Measurements from ENCODE around the gene TSR3. TPM values are rescaled to one million over a fixed set of nuclear protein-coding genes. Genes with fewer than 3 reads are reported as not detected.

Gene TSR3
- total and polyA plus RNA-seq, 2 experiments from 2014 or later: 105 to 110 TPM

DNA sequence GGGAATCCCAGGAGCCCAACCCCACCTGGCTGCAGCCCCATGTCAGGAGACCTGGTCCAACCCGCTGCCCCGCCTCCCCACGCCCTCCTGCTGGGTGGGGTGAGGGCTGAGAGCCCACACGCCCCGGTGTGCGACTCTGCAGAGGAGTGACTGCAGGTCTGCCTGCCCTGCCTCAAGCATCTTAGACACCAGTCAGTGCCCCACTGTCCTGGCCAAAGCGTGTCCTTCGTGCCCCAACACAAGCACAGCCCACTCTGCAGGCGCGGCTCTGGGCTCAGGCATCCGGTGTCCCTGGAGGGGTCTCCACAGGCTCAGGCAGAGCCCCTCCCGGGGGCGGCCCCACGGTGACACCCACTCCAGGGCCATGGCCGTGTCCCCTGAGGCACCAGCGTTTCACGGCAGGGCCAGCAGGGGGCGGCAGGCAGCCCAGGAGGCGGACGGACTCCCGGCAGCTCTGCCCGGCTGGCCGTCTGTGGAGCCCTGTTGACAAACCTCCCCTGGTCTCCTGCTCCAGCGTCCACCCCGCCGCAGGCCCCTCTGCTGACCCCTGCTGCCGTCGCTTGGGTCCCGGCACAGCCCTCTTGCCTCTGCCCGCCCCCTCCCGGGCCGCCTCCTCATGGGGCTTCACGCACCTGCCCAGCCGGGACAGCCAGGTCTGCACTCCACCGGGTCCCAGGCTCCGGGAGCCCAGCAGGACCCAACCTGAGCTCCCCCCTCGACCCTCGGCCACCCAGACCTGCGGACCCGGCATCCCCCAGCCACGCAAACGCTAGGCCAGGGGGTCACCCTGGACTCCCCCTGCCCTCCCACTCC lies 50.8 kb downstream of the TSR3 start:
- Histone ChIP-seq H2AFZ (0 out of 2 replicates have a peak overlapping the region, but pooled peaks have one; percentile 53), H3K4me1 (ENCODE audit: insufficient read depth) (no peaks in the 10 kb centered on the region), H3K79me2 (ENCODE audit: insufficient read depth) (no peaks in the 10 kb centered on the region), H3K4me2 (ENCODE audit: unreplicated experiment) (peak overlapping the region; percentile 24), H3K4me3 (no peak overlapping the region), H3K9me2 (ENCODE audit: insufficient read depth) (no peaks in the 10 kb centered on the region), H4K20me1 (ENCODE audit: insufficient read depth) (no peaks in the 10 kb centered on the region), H3K9me3 (ENCODE audit: low read depth) (no peaks in the 10 kb centered on the region), H3K27ac (no peak overlapping the region), H3K9ac (no peak overlapping the region), H3K27me3 (replicated peaks; ENCODE audit: insufficient read depth) (peaks cover 7% of the 10 kb centered on the region; the same call in 1 of the 2 replicates), H3K36me3 (ENCODE audit: low read depth) (no peaks in the 10 kb centered on the region), H3F3A (ENCODE audit: insufficient read depth) (no peaks in the 10 kb centered on the region)
- TF ChIP-seq EZH2phosphoT487 (IDR thresholded peaks at IDR 0.05; ENCODE audit: insufficient read depth, low read depth): no peak
- 15 to 16% methylated on average over 30 to 34 of the region's 42 CpGs for WGBS, 2 experiments (ENCODE audit: low coverage in 1 of 2, low lambda C conversion rate in 2 of 2, missing lambda C conversion rate in 2 of 2)
- in situ Hi-C loops (cut with MboI): no loop called here
- DNase-seq: peak; percentile 78

- H3K9ac ChIP-seq: no peak overlapping the region
- no peaks in the 10 kb centered on the region for H3K79me2 ChIP-seq (ENCODE audit: insufficient read depth)
- H3K36me3 ChIP-seq (ENCODE audit: low read depth): no peaks in the 10 kb centered on the region
- no peak for DNase-seq
- no peaks in the 10 kb centered on the region for H3K4me1 ChIP-seq (ENCODE audit: insufficient read depth)
- peaks cover 13% of the 10 kb centered on the region; the same call in 1 of the 2 replicates for H3K27me3 ChIP-seq (replicated peaks; ENCODE audit: insufficient read depth)
- no peak overlapping the region for H3K4me2 ChIP-seq (ENCODE audit: unreplicated experiment)
- H3K9me2 ChIP-seq (ENCODE audit: insufficient read depth): no peaks in the 10 kb centered on the region
- TF ChIP-seq EZH2phosphoT487 (IDR thresholded peaks at IDR 0.05; ENCODE audit: insufficient read depth, low read depth): no peak
- no peak for TF ChIP-seq EZH2 (IDR thresholded peaks at IDR 0.05; ENCODE audit: insufficient read depth, poor library complexity, severe bottlenecking)
- H2AFZ ChIP-seq: no peak overlapping the region
- no peaks in the 10 kb centered on the region for H3F3A ChIP-seq (ENCODE audit: insufficient read depth)
- in situ Hi-C loops (cut with MboI): no loop called here
- H3K9me3 ChIP-seq (ENCODE audit: low read depth): no peaks in the 10 kb centered on the region
- no peak overlapping the region for H3K27ac ChIP-seq
- no peaks in the 10 kb centered on the region for H4K20me1 ChIP-seq (ENCODE audit: insufficient read depth)
- 80 to 81% methylated on average over 12 of the region's 12 CpGs for WGBS, 2 experiments (ENCODE audit: low coverage in 1 of 2, low lambda C conversion rate in 2 of 2, missing lambda C conversion rate in 2 of 2)
- H3K4me3 ChIP-seq: no peak overlapping the region
Measured at GRCh38 chr16:1299868-1300203, 51.8 kb downstream of the TSR3 start.

Other genes starting within 250 kb of the TSR3 start
- 0.11 TPM in 1 of 2 replicates, not detected in the other for gene CACNA1H, start 198.8 kb downstream of the TSR3 start, total RNA-seq (2014; rRNA removed; shearing (Covaris generic))
- gene CACNA1H, start 198.8 kb downstream of the TSR3 start, polyA plus RNA-seq (2016; fragmentation: Nextera tagmentation; extraction: Ambion mirVana): not detected in 2 replicates
- not detected in 2 replicates for gene TPSG1, start 126.6 kb downstream of the TSR3 start, total RNA-seq (2014; rRNA removed; shearing (Covaris generic))
- not detected in 2 replicates for gene TPSG1, start 126.6 kb downstream of the TSR3 start, polyA plus RNA-seq (2016; fragmentation: Nextera tagmentation; extraction: Ambion mirVana)
- not detected in 2 replicates for gene TPSB2, start 121.7 kb downstream of the TSR3 start, total RNA-seq (2014; rRNA removed; shearing (Covaris generic))
- not detected in 2 replicates for gene TPSB2, start 121.7 kb downstream of the TSR3 start, polyA plus RNA-seq (2016; fragmentation: Nextera tagmentation; extraction: Ambion mirVana)
- gene TPSAB1, start 111.2 kb downstream of the TSR3 start, total RNA-seq (2014; rRNA removed; shearing (Covaris generic)): not detected in 2 replicates
- not detected in 2 replicates for gene TPSAB1, start 111.2 kb downstream of the TSR3 start, polyA plus RNA-seq (2016; fragmentation: Nextera tagmentation; extraction: Ambion mirVana)
- gene TPSD1, start 95.8 kb downstream of the TSR3 start, total RNA-seq (2014; rRNA removed; shearing (Covaris generic)): not detected in 2 replicates
- not detected in 2 replicates for gene TPSD1, start 95.8 kb downstream of the TSR3 start, polyA plus RNA-seq (2016; fragmentation: Nextera tagmentation; extraction: Ambion mirVana)
- gene UBE2I, start 42.2 kb downstream of the TSR3 start, total RNA-seq (2014; rRNA removed; shearing (Covaris generic)): 46.5 and 77.7 TPM in 2 replicates
- gene UBE2I, start 42.2 kb downstream of the TSR3 start, polyA plus RNA-seq (2016; fragmentation: Nextera tagmentation; extraction: Ambion mirVana): 133 and 134 TPM in 2 replicates
- gene BAIAP3, start 18.2 kb downstream of the TSR3 start, total RNA-seq (2014; rRNA removed; shearing (Covaris generic)): 0.13 and 0.86 TPM in 2 replicates
- gene BAIAP3, start 18.2 kb downstream of the TSR3 start, polyA plus RNA-seq (2016; fragmentation: Nextera tagmentation; extraction: Ambion mirVana): 0.23 and 0.24 TPM in 2 replicates
- 52.4 and 85.8 TPM in 2 replicates for gene GNPTG, start 53 bp upstream of the TSR3 start, total RNA-seq (2014; rRNA removed; shearing (Covaris generic))
- 99.9 and 109 TPM in 2 replicates for gene GNPTG, start 53 bp upstream of the TSR3 start, polyA plus RNA-seq (2016; fragmentation: Nextera tagmentation; extraction: Ambion mirVana)
- gene UNKL, start 62.8 kb upstream of the TSR3 start, total RNA-seq (2014; rRNA removed; shearing (Covaris generic)): 13.0 and 15.3 TPM in 2 replicates
- gene UNKL, start 62.8 kb upstream of the TSR3 start, polyA plus RNA-seq (2016; fragmentation: Nextera tagmentation; extraction: Ambion mirVana): 6.1 and 8.2 TPM in 2 replicates
- 11.3 and 19.5 TPM in 2 replicates for gene UQCC4, start 68.9 kb upstream of the TSR3 start, total RNA-seq (2014; rRNA removed; shearing (Covaris generic))
- gene UQCC4, start 68.9 kb upstream of the TSR3 start, polyA plus RNA-seq (2016; fragmentation: Nextera tagmentation; extraction: Ambion mirVana): 26.0 and 27.1 TPM in 2 replicates
- gene PERCC1, start 79.2 kb upstream of the TSR3 start, total RNA-seq (2014; rRNA removed; shearing (Covaris generic)): not detected in 2 replicates
- not detected in 2 replicates for gene PERCC1, start 79.2 kb upstream of the TSR3 start, polyA plus RNA-seq (2016; fragmentation: Nextera tagmentation; extraction: Ambion mirVana)
- not detected in 2 replicates for gene CCDC154, start 92.7 kb upstream of the TSR3 start, total RNA-seq (2014; rRNA removed; shearing (Covaris generic))
- 0.09 and 0.18 TPM in 2 replicates for gene CCDC154, start 92.7 kb upstream of the TSR3 start, polyA plus RNA-seq (2016; fragmentation: Nextera tagmentation; extraction: Ambion mirVana)
- 37.3 and 39.3 TPM in 2 replicates for gene CLCN7, start 123.2 kb upstream of the TSR3 start, total RNA-seq (2014; rRNA removed; shearing (Covaris generic))
- 31.7 and 33.6 TPM in 2 replicates for gene CLCN7, start 123.2 kb upstream of the TSR3 start, polyA plus RNA-seq (2016; fragmentation: Nextera tagmentation; extraction: Ambion mirVana)
- gene PTX4, start 137.1 kb upstream of the TSR3 start, total RNA-seq (2014; rRNA removed; shearing (Covaris generic)): not detected in 2 replicates
- gene PTX4, start 137.1 kb upstream of the TSR3 start, polyA plus RNA-seq (2016; fragmentation: Nextera tagmentation; extraction: Ambion mirVana): 0.18 TPM in 1 of 2 replicates, not detected in the other
- gene TELO2, start 141.5 kb upstream of the TSR3 start, total RNA-seq (2014; rRNA removed; shearing (Covaris generic)): 24.7 and 29.3 TPM in 2 replicates
- 28.5 and 30.5 TPM in 2 replicates for gene TELO2, start 141.5 kb upstream of the TSR3 start, polyA plus RNA-seq (2016; fragmentation: Nextera tagmentation; extraction: Ambion mirVana)
- 40.0 and 43.1 TPM in 2 replicates for gene TMEM204, start 181.8 kb upstream of the TSR3 start, total RNA-seq (2014; rRNA removed; shearing (Covaris generic))
- 26.0 and 28.6 TPM in 2 replicates for gene TMEM204, start 181.8 kb upstream of the TSR3 start, polyA plus RNA-seq (2016; fragmentation: Nextera tagmentation; extraction: Ambion mirVana)

All from GM23248 (cell line).